IPS-18c (cell line): ENCODE results near the gene TUBG2.

Experiments
- H3K4me3 ChIP-seq: 2 replicates; pipeline ENCODE4 v1.7.0; 2013; ENCODE audit warnings: low read depth, mild to moderate bottlenecking, low read length, moderate library complexity; ENCODE audit not compliant: insufficient read depth
- H3K9me3 ChIP-seq: one replicate; pipeline ENCODE4 v1.6.1; 2013; ENCODE audit warnings: mild to moderate bottlenecking, low read length, moderate library complexity; ENCODE audit not compliant: control insufficient read depth, insufficient read depth

The TUBG2 gene

DNA sequence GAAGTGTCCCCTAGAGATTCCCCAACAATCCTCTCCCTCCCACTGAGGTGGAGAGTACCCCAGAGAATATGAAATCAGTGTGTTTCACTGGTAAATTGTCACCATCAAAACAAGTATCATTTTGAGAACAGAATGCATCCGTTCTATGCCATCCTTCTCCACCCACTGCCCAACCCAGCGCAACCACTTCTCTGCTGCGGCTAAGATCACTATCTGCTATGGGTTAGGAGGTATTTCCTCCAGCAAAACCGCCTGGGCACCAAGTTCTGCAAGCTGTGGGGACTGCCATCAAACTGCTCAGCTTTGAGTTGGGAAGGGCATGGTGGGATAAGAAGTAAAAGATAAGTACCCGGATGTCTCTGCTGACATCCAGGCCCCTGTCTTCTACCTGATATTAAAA lies 47.6 kb downstream of the TUBG2 start:
- H3K9me3 ChIP-seq = no peaks in the 10 kb centered on the region
- no peak overlapping the region for H3K4me3 ChIP-seq

DNA sequence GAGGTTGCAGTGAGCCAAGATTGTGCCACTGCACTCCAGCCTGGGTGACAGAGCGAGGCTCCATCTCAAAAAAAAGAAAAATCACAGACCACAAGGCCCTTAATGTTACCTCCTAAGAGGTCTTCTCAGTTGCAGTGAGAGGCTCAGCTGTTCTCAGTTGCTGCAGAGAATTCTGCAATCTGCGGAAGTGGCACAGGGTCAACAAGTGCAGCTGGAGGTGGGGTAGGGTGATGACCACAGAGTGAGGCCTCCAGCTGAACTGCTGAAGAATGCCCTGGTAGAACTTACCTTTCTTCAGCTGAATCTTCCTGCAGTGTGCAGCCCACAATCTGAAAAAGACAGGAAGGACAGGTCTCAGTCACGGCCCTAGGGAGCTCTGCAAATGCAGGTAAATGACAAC lies 49.5 kb downstream of the TUBG2 start:
- Histone ChIP-seq H3K9me3 (no peaks in the 10 kb centered on the region), H3K4me3 (no peak overlapping the region)

DNA sequence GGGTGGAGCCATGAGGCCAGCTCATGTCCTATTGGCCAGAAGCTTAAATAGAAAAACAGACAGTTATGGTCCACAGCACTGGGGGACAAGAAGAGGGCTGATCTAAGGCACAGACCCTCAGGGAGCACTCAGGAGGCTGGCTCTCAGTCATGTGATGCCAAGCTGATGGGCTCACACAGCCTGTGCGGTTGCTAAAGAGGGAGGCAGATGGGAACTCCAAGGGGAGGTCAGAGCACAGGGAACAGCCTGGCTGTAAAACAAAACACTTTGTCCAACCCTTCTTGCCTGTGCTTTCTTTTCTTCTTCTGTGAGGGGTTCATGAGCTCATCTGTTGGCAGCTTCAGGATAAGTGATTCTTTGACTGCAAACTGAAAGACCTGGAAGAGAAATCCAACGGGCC lies 50.5 kb downstream of the TUBG2 start:
- no peak overlapping the region for H3K4me3 ChIP-seq
- H3K9me3 ChIP-seq = no peaks in the 10 kb centered on the region
